Measurements from ENCODE around the gene CCDC88B. TPM values are rescaled to one million over a fixed set of nuclear protein-coding genes. Genes with fewer than 3 reads are reported as not detected.

Gene CCDC88B
- total and polyA plus RNA-seq, 4 donors = 3.5 to 4.9 (median 4.0) TPM

DNA sequence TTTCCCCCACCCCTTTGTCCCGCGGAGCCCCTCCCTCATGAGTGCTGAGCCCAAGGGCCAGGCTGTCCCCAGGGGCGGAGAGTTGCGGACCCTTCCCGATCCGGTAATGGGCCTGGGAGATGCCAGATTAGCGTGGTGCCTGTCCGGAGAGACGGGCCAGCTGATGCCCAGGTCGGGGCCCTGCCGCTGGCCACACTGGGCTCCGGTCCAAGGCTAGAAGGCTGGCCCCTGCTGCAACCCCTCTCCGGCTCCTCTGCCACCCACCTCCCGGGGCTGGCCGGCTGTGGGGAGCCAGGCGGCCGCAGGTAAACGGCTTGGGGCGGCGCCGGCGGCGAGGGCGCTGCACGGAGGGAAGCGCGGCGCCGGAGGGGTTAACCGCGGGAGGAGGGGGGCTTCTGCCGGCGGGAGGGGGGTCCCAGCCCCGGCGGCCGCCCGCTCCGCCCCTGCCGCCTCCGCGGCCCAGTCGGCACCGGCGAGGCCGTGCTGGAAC is 48.7 kb upstream of the CCDC88B start, which contains the start of gene KCNK4:
TSS of gene KCNK4 (plus strand) at position 41 of the 490 bp plus-strand sequence. CDS start 1,717 bp downstream, outside the sequence.
- TF ChIP-seq RAD21 (IDR thresholded peaks at IDR 0.05) (no peak), ATF3 (IDR thresholded peaks at IDR 0.05) (no peak), JUND (IDR thresholded peaks at IDR 0.05) (no peak), FOXA2 (IDR thresholded peaks at IDR 0.05) (no peak), EGR1 (IDR thresholded peaks at IDR 0.05; ENCODE audit: low read depth in 2 of 2) (no peak)
- WGBS = 6% methylated on average over 45 of the region's 45 CpGs
- H3K9me3 ChIP-seq (ENCODE audit: control insufficient read depth in 4 of 4, low read length in 3 of 4) = no peaks in the 10 kb centered on the region
- H3K4me1 ChIP-seq (ENCODE audit: control insufficient read depth in 4 of 4, insufficient read depth in 4 of 4, low read length in 3 of 4) = peaks cover 6 to 33% (median 10%) of the 10 kb centered on the region in 4 donors
- peaks cover 0 to 13% (median 4%) of the 10 kb centered on the region in 4 donors for H3K27me3 ChIP-seq (ENCODE audit: control insufficient read depth in 4 of 4, insufficient read depth in 4 of 4, low read length in 3 of 4)
- H3K4me3 ChIP-seq (ENCODE audit: low read depth in 1 of 3, low read length in 3 of 3) = peak within 1 kb of the TSS in 1 of 3 donors; percentile 32
- no peak within 1 kb of the TSS for H3K9ac ChIP-seq (ENCODE audit: low read depth in 1 of 2, low read length in 2 of 2)
- no peaks in the 10 kb centered on the region for H3K36me3 ChIP-seq (ENCODE audit: control insufficient read depth in 4 of 4, insufficient read depth in 3 of 4, low read depth in 1 of 4, low read length in 3 of 4)
- no peak within 1 kb of the TSS for H3K27ac ChIP-seq (ENCODE audit: low read depth in 1 of 2, low read length in 2 of 2)
- DNase-seq (ENCODE audit: low spot score) = no peak

DNA sequence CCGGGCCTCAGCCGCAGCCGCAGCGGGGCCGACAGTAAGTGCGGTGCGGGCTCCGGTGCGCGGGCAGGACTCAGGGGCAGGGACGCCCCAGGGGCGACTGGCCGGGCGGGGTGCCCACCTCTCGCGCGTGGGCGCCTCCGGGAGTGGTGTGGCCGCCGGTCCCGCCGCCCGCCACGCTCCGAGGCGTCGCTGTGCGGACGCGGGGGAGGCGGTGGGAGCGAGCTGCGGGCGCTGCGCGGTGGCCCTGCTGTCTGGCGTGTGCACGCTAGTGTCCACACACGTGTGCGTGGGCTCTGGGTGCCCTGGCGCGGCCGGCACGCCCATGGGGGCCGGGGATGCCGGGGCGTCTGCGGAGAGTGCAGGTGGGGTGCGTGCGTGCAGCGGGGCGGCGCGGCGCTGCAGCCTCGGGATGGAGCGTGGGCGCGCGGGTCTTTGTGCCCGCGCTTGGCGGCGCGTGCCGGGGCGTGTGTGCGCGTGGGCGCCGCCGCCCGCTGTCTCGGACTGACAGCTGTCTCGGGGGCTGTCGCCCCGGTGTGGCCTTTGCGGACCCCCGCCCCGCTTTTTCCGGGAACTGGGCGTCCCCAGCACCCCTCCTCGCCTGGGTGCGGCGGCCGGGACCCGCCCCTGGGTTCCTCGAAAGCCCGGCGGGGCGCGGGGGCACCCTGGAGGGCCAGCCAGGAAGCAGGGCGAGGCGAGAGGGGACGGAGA is 48.1 kb upstream of the CCDC88B start:
- Histone ChIP-seq H3K27me3 (ENCODE audit: control insufficient read depth in 4 of 4, insufficient read depth in 4 of 4, low read length in 3 of 4) (peaks cover 0 to 17% (median 4%) of the 10 kb centered on the region in 4 donors), H3K27ac (ENCODE audit: low read depth in 1 of 2, low read length in 2 of 2) (no peak overlapping the region), H3K36me3 (ENCODE audit: control insufficient read depth in 4 of 4, insufficient read depth in 3 of 4, low read depth in 1 of 4, low read length in 3 of 4) (no peaks in the 10 kb centered on the region), H3K9ac (ENCODE audit: low read depth in 1 of 2, low read length in 2 of 2) (no peak overlapping the region), H3K4me3 (ENCODE audit: low read depth in 1 of 3, low read length in 3 of 3) (peak overlapping the region in 1 of 3 donors; percentile 32), H3K9me3 (ENCODE audit: control insufficient read depth in 4 of 4, low read length in 3 of 4) (no peaks in the 10 kb centered on the region), H3K4me1 (ENCODE audit: control insufficient read depth in 4 of 4, insufficient read depth in 4 of 4, low read length in 3 of 4) (peaks cover 0 to 27% (median 8%) of the 10 kb centered on the region in 4 donors)
- no peak for DNase-seq (ENCODE audit: low spot score)
- WGBS = 2% methylated on average over 96 of the region's 96 CpGs
- TF ChIP-seq FOXA2 (IDR thresholded peaks at IDR 0.05) = no peak
- TF ChIP-seq GABPA (IDR thresholded peaks at IDR 0.05 in 1 of 2, conservative IDR thresholded peaks at IDR 0.05 in 1 of 2) = no peak
- no peak for TF ChIP-seq CTCF (IDR thresholded peaks at IDR 0.05; ENCODE audit: low read depth, low read length, missing input control)
- no peak for TF ChIP-seq ATF3 (IDR thresholded peaks at IDR 0.05)
- TF ChIP-seq RAD21 (IDR thresholded peaks at IDR 0.05) = no peak
- TF ChIP-seq EGR1 (IDR thresholded peaks at IDR 0.05; ENCODE audit: low read depth in 2 of 2) = no peak
- no peak for TF ChIP-seq NR2F2 (IDR thresholded peaks at IDR 0.05)
- no peak for TF ChIP-seq SP1 (IDR thresholded peaks at IDR 0.05)
- TF ChIP-seq TAF1 (conservative IDR thresholded peaks at IDR 0.05) = no peak
- TF ChIP-seq FOXA1 (IDR thresholded peaks at IDR 0.05) = no peak
- no peak for TF ChIP-seq HNF4A (conservative IDR thresholded peaks at IDR 0.05)
- TF ChIP-seq HNF4G (IDR thresholded peaks at IDR 0.05) = no peak
- TF ChIP-seq REST (IDR thresholded peaks at IDR 0.05) = no peak
- TF ChIP-seq, protein P1, sequence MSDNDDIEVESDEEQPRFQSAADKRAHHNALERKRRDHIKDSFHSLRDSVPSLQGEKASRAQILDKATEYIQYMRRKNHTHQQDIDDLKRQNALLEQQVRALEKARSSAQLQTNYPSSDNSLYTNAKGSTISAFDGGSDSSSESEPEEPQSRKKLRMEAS (IDR thresholded peaks at IDR 0.05) = no peak
- TF ChIP-seq RXRA (IDR thresholded peaks at IDR 0.05) = no peak
- TF ChIP-seq YY1 (IDR thresholded peaks at IDR 0.05) = no peak
- no peak for TF ChIP-seq ZBTB33 (IDR thresholded peaks at IDR 0.05)
- TF ChIP-seq JUND (IDR thresholded peaks at IDR 0.05) = no peak

Data from liver (tissue), 9 donors.